ENCODE measurements around the gene C5orf58.

The C5orf58 gene

GRCh38 chr5:170216257-170216864 is 16.4 kb upstream of the C5orf58 start:
- H3K36me3 ChIP-seq (replicated peaks; ENCODE audit: insufficient read depth, low read length) = no peaks in the 10 kb centered on the region
- TF ChIP-seq EZH2phosphoT487 (IDR thresholded peaks at IDR 0.05; ENCODE audit: low read length) = no peak
- peak; percentile 47 for TF ChIP-seq CTCF (IDR thresholded peaks at IDR 0.05; ENCODE audit: low read length)
- no peak overlapping the region for H3K4me2 ChIP-seq (ENCODE audit: low read depth, low read length)
- no peaks in the 10 kb centered on the region for H3K79me2 ChIP-seq (ENCODE audit: low read length)
- H3K9me2 ChIP-seq (replicated peaks; ENCODE audit: insufficient read depth, low read length) = no peaks in the 10 kb centered on the region
- no peaks in the 10 kb centered on the region for H3F3A ChIP-seq (ENCODE audit: insufficient read depth, low read length)
- H3K27me3 ChIP-seq (replicated peaks; ENCODE audit: insufficient read depth, low read length) = no peaks in the 10 kb centered on the region
- no peaks in the 10 kb centered on the region for H3K9me3 ChIP-seq (replicated peaks; ENCODE audit: insufficient read depth, low read length)
- H3K27ac ChIP-seq (ENCODE audit: low read length) = no peak overlapping the region
- no peak overlapping the region for H3K9ac ChIP-seq (ENCODE audit: low read length)
- H4K20me1 ChIP-seq (ENCODE audit: insufficient read depth, low read length) = no peaks in the 10 kb centered on the region
- DNase-seq = peak; percentile 40
- no peak overlapping the region for H2AFZ ChIP-seq (ENCODE audit: low read length)
- no peak overlapping the region for H3K4me3 ChIP-seq (ENCODE audit: low read length)
- H3K4me1 ChIP-seq (ENCODE audit: low read length) = no peaks in the 10 kb centered on the region

DNA sequence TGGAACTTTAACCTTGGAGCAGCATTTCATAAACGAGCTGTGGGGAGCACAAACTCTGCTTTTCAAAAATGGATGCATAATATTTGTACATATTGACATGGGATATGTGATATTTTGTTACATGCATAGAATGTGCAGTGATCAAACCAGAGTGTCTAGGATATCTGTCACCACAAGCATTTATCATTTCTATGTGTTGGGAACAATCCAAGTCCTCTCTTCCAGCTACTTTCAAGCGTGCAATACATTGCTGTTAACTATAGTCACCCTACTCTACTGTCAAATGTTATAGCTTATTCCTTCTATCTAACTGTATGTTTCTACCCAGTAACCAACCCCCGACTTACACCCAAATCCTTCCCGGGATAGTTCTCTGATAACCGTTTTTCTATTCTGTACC is 15.0 kb upstream of the C5orf58 start:
- Histone ChIP-seq H3K4me2 (ENCODE audit: low read depth, low read length) (no peak overlapping the region), H3K36me3 (replicated peaks; ENCODE audit: insufficient read depth, low read length) (no peaks in the 10 kb centered on the region), H3K9me3 (replicated peaks; ENCODE audit: insufficient read depth, low read length) (no peaks in the 10 kb centered on the region), H3K27ac (ENCODE audit: low read length) (no peak overlapping the region), H3K4me1 (ENCODE audit: low read length) (no peaks in the 10 kb centered on the region), H4K20me1 (ENCODE audit: insufficient read depth, low read length) (no peaks in the 10 kb centered on the region), H3K79me2 (ENCODE audit: low read length) (no peaks in the 10 kb centered on the region), H3F3A (ENCODE audit: insufficient read depth, low read length) (no peaks in the 10 kb centered on the region), H3K4me3 (ENCODE audit: low read length) (no peak overlapping the region), H3K9ac (ENCODE audit: low read length) (no peak overlapping the region), H2AFZ (ENCODE audit: low read length) (no peak overlapping the region), H3K27me3 (replicated peaks; ENCODE audit: insufficient read depth, low read length) (no peaks in the 10 kb centered on the region), H3K9me2 (replicated peaks; ENCODE audit: insufficient read depth, low read length) (no peaks in the 10 kb centered on the region)
- TF ChIP-seq CTCF (IDR thresholded peaks at IDR 0.05; ENCODE audit: low read length) (no peak), EZH2phosphoT487 (IDR thresholded peaks at IDR 0.05; ENCODE audit: low read length) (no peak), EZH2 (optimal IDR thresholded peaks at IDR 0.05; ENCODE audit: low read depth, low read length) (no peak)
- DNase-seq = no peak

DNA sequence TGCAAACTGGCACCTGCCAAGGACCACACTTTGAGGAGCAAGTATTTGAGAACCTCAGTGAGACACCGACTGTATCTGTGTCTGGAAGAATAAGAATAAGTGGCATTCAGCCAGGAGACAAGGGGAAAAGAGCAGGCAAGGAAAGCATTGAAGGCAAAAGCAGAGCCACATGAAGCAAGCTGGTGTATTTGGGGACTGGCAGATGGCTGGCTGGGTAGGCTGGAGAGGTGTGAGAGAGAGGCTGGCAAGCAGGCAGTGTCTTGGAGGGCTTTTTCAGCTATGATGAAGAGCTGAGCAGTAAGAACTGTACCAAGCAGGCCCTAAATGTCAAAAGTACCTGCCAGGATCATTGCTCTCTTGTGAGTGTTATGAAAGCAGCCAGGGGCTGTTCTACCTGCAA is 14.1 kb upstream of the C5orf58 start:
- no peak for DNase-seq
- Histone ChIP-seq H3K4me3 (ENCODE audit: low read length) (no peak overlapping the region), H3K4me1 (ENCODE audit: low read length) (no peaks in the 10 kb centered on the region), H3K9me2 (replicated peaks; ENCODE audit: insufficient read depth, low read length) (no peaks in the 10 kb centered on the region), H3K4me2 (ENCODE audit: low read depth, low read length) (no peak overlapping the region), H3F3A (ENCODE audit: insufficient read depth, low read length) (no peaks in the 10 kb centered on the region), H3K9ac (ENCODE audit: low read length) (no peak overlapping the region), H3K9me3 (replicated peaks; ENCODE audit: insufficient read depth, low read length) (no peaks in the 10 kb centered on the region), H3K79me2 (ENCODE audit: low read length) (no peaks in the 10 kb centered on the region), H3K27me3 (replicated peaks; ENCODE audit: insufficient read depth, low read length) (no peaks in the 10 kb centered on the region), H2AFZ (ENCODE audit: low read length) (no peak overlapping the region), H3K36me3 (replicated peaks; ENCODE audit: insufficient read depth, low read length) (no peaks in the 10 kb centered on the region), H3K27ac (ENCODE audit: low read length) (no peak overlapping the region), H4K20me1 (ENCODE audit: insufficient read depth, low read length) (no peaks in the 10 kb centered on the region)
- no peak for TF ChIP-seq EZH2phosphoT487 (IDR thresholded peaks at IDR 0.05; ENCODE audit: low read length)
- TF ChIP-seq CTCF (IDR thresholded peaks at IDR 0.05; ENCODE audit: low read length) = no peak
- TF ChIP-seq EZH2 (optimal IDR thresholded peaks at IDR 0.05; ENCODE audit: low read depth, low read length) = no peak
